ENCODE data around the gene OR13J1.

OR13J1 gene

DNA sequence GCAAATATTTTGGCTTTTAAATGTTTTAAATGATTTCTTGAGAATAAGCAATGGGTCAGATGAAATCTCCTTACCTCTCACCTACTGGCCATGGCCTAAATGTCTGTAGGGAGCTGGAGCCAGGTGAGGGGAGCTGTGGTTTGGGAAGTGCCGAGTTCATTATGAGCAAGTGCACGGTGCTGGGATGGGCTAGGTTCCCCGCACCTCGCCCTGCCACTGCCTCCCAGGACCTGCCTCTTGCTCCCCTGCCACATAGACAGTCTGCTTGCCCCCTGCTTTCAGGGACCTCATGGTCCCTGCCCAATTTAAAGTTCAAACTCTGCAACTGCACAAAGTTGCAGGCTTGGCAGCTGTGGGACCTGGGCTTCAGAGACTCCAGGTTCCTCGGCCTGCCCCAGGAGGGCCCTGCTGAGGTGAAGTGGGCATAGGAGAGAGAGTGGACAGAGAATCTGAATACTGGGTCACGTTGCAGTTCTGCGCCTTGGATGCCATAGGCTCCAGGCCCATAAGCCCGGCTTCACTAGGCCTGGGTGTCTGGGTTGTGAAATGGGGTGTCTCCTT, 5.4 kb downstream of the OR13J1 start:
- in situ Hi-C loops (cut with HindIII; ENCODE audit: low pct_ligation_motif_present, low pct_unique_long_range_greater_than_20kb, low sequenced_read_pairs), result no loop called here
- DNase-seq, result no peak

GRCh38 chr9:35863583-35863982, 6.6 kb downstream of the OR13J1 start:
- DNase-seq, result no peak
- in situ Hi-C loops (cut with HindIII; ENCODE audit: low pct_ligation_motif_present, low pct_unique_long_range_greater_than_20kb, low sequenced_read_pairs), result no loop called here

DNA sequence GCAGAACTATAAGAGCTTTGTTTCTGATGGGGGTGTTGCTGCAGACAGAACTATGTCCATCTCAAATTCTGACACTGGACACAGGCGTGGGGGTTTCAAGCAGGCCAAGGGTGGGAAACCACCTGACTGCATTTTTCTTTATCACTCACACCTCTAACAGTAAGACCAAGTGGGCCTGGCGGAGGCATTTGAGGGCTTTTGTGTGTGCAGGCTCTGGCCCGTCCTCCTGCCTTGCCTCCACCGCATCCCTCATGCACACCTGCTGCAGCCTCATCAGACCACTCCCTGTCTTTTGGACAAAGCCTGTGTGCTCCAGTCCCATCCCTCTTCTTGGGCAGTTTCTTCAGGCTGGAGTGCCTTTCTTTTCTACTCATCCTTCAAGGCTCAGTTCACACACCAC, 7.9 kb downstream of the OR13J1 start:
- in situ Hi-C loops (cut with HindIII; ENCODE audit: low pct_ligation_motif_present, low pct_unique_long_range_greater_than_20kb, low sequenced_read_pairs), result no loop called here
- no peak for DNase-seq

DNA sequence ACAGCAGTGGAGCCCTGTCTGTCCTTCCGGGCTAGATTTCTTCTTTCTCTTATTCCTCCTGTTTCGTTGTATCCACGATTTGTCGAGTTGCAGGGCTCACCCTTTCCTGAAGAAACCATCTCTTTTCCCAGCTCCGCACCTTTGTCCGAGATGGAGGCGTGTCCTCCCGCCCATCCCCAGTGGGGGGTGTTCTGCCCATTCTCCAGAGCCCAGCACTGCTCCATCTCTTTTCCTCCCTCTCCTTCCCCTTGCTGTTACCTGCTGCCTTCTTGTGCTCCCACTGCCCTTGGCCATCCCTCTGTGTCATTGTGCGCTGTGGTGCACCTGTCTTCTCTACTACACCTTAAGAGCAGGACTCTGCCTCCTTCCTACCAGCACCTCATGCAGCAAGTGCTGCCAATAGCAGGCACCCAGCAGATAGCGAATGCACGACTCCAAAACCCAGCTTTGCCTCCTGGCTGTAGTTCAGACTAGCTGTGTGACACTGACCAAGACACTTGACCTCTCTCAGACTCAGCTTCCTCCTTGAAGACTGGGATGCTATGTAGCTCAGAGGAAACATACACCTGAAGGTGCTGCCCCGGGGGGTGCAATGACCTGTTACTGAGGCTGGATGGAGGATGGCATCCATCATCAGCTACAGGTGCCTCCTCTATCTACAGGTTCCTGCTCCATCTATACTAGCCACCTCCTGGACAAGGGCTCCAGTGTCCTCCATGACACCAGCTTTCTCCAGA, 8.9 kb downstream of the OR13J1 start:
- no peak for DNase-seq
- in situ Hi-C loops (cut with HindIII; ENCODE audit: low pct_ligation_motif_present, low pct_unique_long_range_greater_than_20kb, low sequenced_read_pairs), result no loop called here

- DNase-seq, result no peak
- in situ Hi-C loops (cut with HindIII; ENCODE audit: low pct_ligation_motif_present, low pct_unique_long_range_greater_than_20kb, low sequenced_read_pairs), result no loop called here
Observed at GRCh38 chr9:35859990-35860339, 10.2 kb downstream of the OR13J1 start.

- in situ Hi-C loops (cut with HindIII; ENCODE audit: low pct_ligation_motif_present, low pct_unique_long_range_greater_than_20kb, low sequenced_read_pairs), result no loop called here
- DNase-seq, result peak; percentile 4
Observed at GRCh38 chr9:35859310-35859989, 10.8 kb downstream of the OR13J1 start.

DNA sequence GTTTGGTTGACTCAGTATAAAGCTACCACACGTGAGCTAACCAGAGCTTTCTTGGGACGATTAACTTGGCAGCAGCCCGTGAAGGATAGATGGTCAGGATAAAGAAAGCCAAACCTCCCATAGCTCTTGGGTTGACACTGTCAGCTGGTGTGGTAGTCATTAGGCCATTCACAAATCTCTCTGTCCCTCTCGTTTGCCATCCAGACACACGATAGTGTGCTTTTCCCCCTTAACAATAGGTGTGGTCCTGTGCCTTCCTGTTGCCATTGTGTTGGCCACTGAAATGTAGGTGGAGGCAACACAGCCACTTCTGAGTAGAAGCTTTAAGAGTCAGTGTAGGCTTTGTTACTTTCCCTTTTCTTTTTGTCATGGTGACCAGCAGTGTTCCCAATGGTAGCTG, 11.7 kb downstream of the OR13J1 start:
- DNase-seq, result no peak
- in situ Hi-C loops (cut with HindIII; ENCODE audit: low pct_ligation_motif_present, low pct_unique_long_range_greater_than_20kb, low sequenced_read_pairs), result no loop called here

GRCh38 chr9:35856882-35857281, 13.3 kb downstream of the OR13J1 start:
- no peak for DNase-seq
- in situ Hi-C loops (cut with HindIII; ENCODE audit: low pct_ligation_motif_present, low pct_unique_long_range_greater_than_20kb, low sequenced_read_pairs), result no loop called here

GRCh38 chr9:35856206-35856605, 14.0 kb downstream of the OR13J1 start:
- DNase-seq, result no peak

DNA sequence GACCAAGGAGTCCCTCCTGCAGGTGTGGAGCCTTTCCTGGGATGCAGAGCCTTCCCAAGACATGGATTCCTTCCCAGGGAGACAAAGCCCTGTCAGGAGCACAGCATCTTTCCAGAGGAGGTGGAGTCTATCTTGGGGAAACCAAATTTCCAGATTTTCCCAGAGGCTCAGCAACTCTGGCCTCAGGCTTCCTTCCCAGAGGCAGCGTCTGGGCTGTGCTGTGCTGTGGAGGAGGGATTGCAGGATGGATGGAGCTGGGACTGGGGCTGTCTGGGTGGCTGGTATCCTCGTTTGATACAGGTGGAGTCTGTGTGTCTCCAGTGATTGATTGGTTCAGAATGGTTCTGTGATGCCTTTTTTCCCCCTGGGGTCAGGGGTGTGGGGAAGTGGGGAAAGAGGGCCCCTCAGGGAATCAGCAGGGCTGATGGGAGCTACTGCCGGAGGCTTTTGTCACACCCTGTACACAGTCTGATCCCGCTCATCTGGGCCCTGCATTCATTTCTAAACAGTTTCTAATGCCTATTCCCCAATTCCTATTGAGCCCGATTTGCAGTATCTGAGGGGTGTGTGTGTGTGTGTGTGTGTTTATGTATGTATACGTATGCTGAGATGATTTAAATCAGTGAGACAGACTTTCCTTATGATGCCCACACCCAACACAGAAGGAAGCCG, 16.0 kb downstream of the OR13J1 start:
- no peak for DNase-seq
- in situ Hi-C loops (cut with HindIII; ENCODE audit: low pct_ligation_motif_present, low pct_unique_long_range_greater_than_20kb, low sequenced_read_pairs), result no loop called here

More at GRCh38 chr9:35856206-35856605, 14.0 kb downstream of the OR13J1 start:
- in situ Hi-C loops (cut with HindIII; ENCODE audit: low pct_ligation_motif_present, low pct_unique_long_range_greater_than_20kb, low sequenced_read_pairs), result no loop called here

DNA sequence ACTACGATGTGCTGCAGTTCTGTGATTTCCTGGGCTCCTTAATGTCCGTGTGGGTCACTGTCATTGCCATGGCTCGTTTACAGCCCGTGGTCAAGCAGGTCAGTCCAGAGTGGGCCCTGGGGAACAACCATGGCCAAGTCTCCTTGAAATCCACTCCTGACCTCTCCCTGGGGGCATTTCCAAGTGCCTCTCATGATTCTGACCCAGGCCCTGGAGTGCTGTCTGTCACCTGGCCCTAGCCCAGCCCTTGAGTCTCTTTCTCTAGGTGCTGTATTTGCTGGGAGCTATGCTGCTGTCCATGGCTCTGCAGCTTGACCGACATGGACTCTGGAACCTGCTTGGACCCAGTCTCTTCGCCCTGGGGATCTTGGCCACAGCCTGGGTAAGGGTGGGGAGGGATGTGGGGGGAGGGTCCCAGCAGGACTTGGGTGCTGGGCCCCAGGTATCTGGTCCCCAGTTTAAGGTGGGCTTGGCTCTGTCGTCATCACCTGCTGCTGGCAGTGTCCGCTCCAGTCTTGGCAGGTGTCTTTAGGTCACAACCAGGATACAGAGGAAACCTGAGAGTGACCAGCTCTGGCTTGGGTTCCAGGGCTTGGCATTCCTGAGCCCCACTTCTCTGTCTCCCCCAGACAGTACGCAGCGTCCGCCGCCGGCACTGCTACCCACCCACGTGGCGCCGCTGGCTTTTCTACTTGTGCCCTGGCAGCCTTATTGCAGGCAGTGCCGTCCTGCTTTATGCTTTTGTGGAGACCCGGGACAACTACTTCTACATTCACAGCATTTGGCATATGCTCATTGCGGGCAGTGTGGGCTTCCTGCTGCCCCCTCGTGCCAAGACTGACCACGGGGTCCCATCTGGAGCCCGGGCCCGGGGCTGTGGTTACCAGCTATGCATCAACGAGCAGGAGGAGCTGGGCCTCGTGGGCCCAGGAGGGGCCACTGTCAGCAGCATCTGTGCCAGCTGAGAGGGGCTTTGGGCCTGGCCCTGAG, 17.0 kb downstream of the OR13J1 start:
- in situ Hi-C loops (cut with HindIII; ENCODE audit: low pct_ligation_motif_present, low pct_unique_long_range_greater_than_20kb, low sequenced_read_pairs), result no loop called here
- no peak for DNase-seq

DNA sequence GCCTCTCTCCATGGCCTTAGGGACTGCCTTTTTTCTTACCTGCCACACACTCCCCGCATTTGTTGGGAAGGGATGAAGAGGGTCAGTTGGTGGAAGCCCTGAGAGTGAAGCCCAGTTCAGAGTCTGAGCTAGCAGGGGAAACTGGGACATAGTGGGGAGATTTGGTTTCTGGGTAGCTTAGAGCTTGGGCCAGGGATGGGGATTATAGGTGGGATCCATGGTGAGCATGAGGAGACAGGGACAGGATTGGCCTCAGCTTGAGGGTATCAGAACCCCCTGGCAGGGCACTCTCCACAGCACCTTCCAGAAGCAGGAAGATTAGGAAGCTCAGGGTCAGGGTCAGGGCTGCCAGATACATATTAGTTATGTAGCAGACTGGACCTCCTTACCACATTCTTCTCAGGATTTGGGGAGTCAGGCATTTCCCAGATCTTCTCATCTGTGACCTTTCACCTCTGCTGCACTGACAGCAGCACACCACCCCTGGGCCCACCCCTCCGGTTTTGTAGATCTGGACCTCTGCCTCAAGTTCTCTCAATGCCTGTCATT, 17.9 kb downstream of the OR13J1 start:
- DNase-seq, result no peak
- in situ Hi-C loops (cut with HindIII; ENCODE audit: low pct_ligation_motif_present, low pct_unique_long_range_greater_than_20kb, low sequenced_read_pairs), result no loop called here

- in situ Hi-C loops (cut with HindIII; ENCODE audit: low pct_ligation_motif_present, low pct_unique_long_range_greater_than_20kb, low sequenced_read_pairs), result no loop called here
- no peak for DNase-seq
Observed at GRCh38 chr9:35847792-35848572, 22.2 kb downstream of the OR13J1 start.

DNA sequence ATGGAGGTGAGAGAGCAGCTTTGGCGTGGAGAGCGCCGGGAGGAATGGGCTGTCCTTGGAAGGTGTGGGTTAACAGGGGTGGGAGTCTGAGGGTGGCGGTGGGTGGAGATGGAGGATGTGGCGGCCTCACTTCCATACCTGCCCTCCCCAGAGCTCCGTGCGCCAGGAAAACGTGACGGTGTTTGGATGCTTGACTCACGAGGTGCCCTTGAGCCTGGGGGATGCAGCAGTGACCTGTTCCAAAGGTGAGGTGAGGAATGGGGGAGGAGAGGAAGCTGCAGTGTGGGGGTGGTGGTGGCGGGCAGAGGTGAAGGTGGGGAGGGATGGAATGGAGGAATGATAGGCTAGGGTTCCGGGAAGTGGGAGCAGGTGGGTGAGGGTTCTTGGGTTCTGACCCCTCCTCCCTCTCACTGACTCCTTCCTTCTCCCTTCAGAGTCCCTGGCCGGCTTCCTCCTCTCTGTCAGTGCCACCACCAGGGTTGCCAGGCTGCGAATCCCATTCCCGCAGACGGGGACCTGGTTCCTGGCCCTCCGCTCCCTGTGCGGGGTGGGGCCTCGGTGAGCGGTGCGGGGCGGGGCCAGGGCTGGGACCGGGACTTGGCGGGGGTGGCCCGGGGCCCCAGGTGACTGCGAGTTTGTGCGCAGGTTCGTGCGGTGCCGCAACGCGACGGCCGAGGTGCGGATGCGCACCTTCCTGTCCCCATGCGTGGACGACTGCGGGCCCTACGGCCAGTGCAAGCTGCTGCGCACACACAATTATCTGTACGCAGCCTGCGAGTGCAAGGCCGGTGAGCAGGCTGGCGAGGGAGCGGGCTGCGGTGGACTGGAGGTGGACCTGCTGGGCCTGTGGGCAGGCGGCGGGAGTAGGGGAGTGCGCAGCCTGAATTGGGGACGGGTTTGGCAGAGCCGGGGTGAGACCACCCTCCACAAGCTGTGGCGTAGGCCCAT, 24.1 kb downstream of the OR13J1 start:
- DNase-seq, result no peak
- in situ Hi-C loops (cut with HindIII; ENCODE audit: low pct_ligation_motif_present, low pct_unique_long_range_greater_than_20kb, low sequenced_read_pairs), result no loop called here

DNA sequence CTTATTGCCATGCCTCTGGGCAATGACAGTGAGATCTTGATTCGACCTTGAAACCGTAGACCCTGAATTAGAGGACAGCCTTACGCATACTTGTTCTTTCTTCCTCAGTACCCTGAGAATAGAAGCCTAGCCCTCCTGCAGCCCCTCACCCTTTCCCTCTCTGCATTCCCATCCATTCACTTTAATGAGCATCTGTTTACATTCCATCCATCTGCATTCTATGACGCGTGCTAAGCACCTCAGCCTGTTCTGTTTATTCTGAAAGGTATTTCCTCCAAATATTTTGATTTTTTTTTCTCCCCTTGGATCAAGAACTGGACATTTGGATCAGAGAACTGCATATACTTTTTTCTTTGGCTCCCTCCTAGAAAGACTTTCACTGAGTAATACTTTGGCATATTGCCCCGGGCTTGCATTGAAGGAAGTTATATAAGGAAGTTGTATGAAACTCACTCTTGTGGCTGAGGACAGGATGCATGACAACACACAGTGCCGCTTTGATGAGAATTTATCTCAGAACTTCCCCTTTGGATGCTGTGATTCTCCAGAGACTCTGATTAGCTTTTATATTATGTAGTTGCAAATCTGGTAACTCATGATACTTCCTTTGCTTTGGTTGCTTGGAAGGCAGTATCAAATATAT, 25.5 kb downstream of the OR13J1 start:
- DNase-seq, result peak; percentile 66
- in situ Hi-C loops (cut with HindIII; ENCODE audit: low pct_ligation_motif_present, low pct_unique_long_range_greater_than_20kb, low sequenced_read_pairs), result no loop called here

- no peak for DNase-seq
- in situ Hi-C loops (cut with HindIII; ENCODE audit: low pct_ligation_motif_present, low pct_unique_long_range_greater_than_20kb, low sequenced_read_pairs), result no loop called here
Observed at GRCh38 chr9:35842795-35843194, 27.4 kb downstream of the OR13J1 start.

All from ACHN (cell line).